Brain microvascular endothelial cell (primary cell): ENCODE measurements around the gene MRPL23.

ENCODE experiments used
- DNase-seq: peaks from one replicate; pipeline ENCODE4 v3.0.0-alpha.2; 2020
- H3K27ac ChIP-seq: fragments of 250-450 bp; sonication (Bioruptor Pico); 2 replicates; pipeline ENCODE4 v1.5.1; 2020; ENCODE audit warnings: mild to moderate bottlenecking, moderate library complexity
- H3K27me3 ChIP-seq: fragments of 250-450 bp; sonication (Bioruptor Pico); replicated peaks from 2 replicates; pipeline ENCODE4 v1.5.1; 2020; ENCODE audit warnings: mild to moderate bottlenecking
- H3K36me3 ChIP-seq: fragments of 250-450 bp; sonication (Bioruptor Pico); replicated peaks from 2 replicates; pipeline ENCODE4 v1.5.1; 2020; ENCODE audit warnings: mild to moderate bottlenecking
- H3K4me3 ChIP-seq: 2 replicates; pipeline ENCODE4 v1.5.1; 2011; ENCODE audit warnings: low read depth, mild to moderate bottlenecking, control low read depth, low read length, moderate library complexity
- CTCF ChIP-seq: IDR thresholded peaks from 2 replicates; pipeline ENCODE4 v1.5.1; 2011; ENCODE audit warnings: low read depth, mild to moderate bottlenecking, moderate library complexity, low read length, control low read depth, inconsistent platforms; ENCODE audit errors: missing control alignments
- in situ Hi-C: cut with HindIII; loops from 2 replicates; pipeline ENCODE4 v1.10.0; 2017; ENCODE audit warnings: low sequenced_read_pairs, low pct_ligation_motif_present

MRPL23 gene

GRCh38 chr11:1932105-1932480 lies 15.0 kb upstream of the MRPL23 start:
- Histone ChIP-seq H3K27ac (no peak overlapping the region), H3K36me3 (no peaks in the 10 kb centered on the region), H3K27me3 (no peaks in the 10 kb centered on the region), H3K4me3 (no peak overlapping the region)
- in situ Hi-C loops: no loop called here
- TF ChIP-seq CTCF: no peak
- no peak for DNase-seq

- TF ChIP-seq CTCF: no peak
- in situ Hi-C loops: no loop called here
- H3K27me3 ChIP-seq: no peaks in the 10 kb centered on the region
- H3K27ac ChIP-seq: no peak overlapping the region
- H3K36me3 ChIP-seq: no peaks in the 10 kb centered on the region
- DNase-seq: no peak
- H3K4me3 ChIP-seq: no peak overlapping the region
These were observed 14.5 kb upstream of the MRPL23 start for GRCh38 chr11:1932681-1933080.

- DNase-seq: no peak
- Histone ChIP-seq H3K4me3 (no peak overlapping the region), H3K27ac (no peak overlapping the region), H3K36me3 (no peaks in the 10 kb centered on the region), H3K27me3 (no peaks in the 10 kb centered on the region)
- in situ Hi-C loops: no loop called here
- TF ChIP-seq CTCF: no peak
These were observed 13.5 kb upstream of the MRPL23 start for GRCh38 chr11:1933416-1934334.

GRCh38 chr11:1934335-1935155 lies 12.6 kb upstream of the MRPL23 start:
- Histone ChIP-seq H3K36me3 (no peaks in the 10 kb centered on the region), H3K4me3 (no peak overlapping the region), H3K27me3 (no peaks in the 10 kb centered on the region), H3K27ac (no peak overlapping the region)
- TF ChIP-seq CTCF: no peak
- DNase-seq: no peak
- in situ Hi-C loops: no loop called here

- Histone ChIP-seq H3K4me3 (no peak overlapping the region), H3K27me3 (no peaks in the 10 kb centered on the region), H3K36me3 (no peaks in the 10 kb centered on the region), H3K27ac (no peak overlapping the region)
- in situ Hi-C loops: no loop called here
- no peak for DNase-seq
- no peak for TF ChIP-seq CTCF
These were observed 11.7 kb upstream of the MRPL23 start for GRCh38 chr11:1935156-1936071.
